Hematopoietic multipotent progenitor cell treated with erythropoietin and hydrocortisone succinate and interleukin-3 and kit ligand, for 6 days (in vitro differentiated cells): Measurements from ENCODE around the gene FBXL19.

ENCODE experiments used
- DNase-seq: peaks from one replicate; pipeline ENCODE4 v3.0.0-alpha.2; 2015

The FBXL19 gene

DNA sequence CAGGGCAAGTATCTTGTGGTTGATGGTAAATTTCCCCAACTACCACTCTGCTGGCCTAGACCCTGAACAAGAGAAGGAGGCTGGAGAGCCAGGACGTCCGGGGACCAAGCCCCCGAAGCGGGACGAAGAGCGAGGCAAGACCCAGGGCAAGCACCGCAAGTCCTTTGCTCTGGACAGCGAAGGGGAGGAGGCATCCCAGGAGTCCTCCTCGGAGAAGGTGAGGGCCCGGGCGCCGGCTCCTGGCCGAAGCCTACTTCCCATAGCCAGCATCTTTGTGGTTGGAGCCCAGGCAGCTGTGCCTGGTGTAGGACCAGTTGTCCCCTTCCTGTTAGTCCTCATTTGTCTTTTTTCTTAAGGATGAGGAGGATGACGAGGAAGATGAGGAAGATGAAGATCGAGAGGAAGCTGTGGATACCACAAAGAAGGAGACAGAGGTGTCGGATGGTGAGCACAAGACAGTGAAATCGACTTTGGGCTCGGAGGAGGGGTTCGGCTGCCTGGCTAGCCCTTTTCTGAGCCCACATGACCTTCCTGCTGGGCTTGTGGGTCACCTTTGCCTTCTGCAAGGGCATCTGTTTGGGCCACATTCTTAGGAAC lies 46.0 kb downstream of the FBXL19 start:
- no peak for DNase-seq

GRCh38 chr16:30971298-30971697 lies 47.9 kb downstream of the FBXL19 start:
- DNase-seq, result no peak

- peak; percentile 76 for DNase-seq
Observed at GRCh38 chr16:30972872-30973271, 49.5 kb downstream of the FBXL19 start.

- DNase-seq, result peak; percentile 88
Observed at GRCh38 chr16:30974348-30974747, 51.0 kb downstream of the FBXL19 start.

DNA sequence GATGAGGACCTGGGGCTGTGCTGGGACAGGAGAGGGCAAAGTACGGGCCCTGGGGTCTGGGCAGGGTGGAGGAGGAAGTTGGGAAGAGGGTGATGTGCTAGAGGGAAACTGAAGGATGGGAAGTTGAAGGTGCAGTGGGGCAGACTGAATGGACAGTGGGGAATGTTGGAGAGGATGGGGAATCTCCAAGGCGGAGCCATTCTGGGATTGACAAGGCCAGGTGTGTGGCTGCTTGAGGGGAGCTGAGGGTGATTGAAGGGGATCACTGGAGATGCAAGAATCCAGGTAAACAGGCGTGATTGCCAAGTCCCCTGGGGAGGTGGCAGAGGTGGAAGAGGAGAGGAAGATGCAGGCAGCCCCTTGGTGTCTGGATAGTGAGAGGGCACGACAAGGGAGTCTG lies 53.1 kb downstream of the FBXL19 start:
- no peak for DNase-seq

- peak; percentile 56 for DNase-seq
Observed at GRCh38 chr16:30977502-30977901, 54.1 kb downstream of the FBXL19 start.

DNA sequence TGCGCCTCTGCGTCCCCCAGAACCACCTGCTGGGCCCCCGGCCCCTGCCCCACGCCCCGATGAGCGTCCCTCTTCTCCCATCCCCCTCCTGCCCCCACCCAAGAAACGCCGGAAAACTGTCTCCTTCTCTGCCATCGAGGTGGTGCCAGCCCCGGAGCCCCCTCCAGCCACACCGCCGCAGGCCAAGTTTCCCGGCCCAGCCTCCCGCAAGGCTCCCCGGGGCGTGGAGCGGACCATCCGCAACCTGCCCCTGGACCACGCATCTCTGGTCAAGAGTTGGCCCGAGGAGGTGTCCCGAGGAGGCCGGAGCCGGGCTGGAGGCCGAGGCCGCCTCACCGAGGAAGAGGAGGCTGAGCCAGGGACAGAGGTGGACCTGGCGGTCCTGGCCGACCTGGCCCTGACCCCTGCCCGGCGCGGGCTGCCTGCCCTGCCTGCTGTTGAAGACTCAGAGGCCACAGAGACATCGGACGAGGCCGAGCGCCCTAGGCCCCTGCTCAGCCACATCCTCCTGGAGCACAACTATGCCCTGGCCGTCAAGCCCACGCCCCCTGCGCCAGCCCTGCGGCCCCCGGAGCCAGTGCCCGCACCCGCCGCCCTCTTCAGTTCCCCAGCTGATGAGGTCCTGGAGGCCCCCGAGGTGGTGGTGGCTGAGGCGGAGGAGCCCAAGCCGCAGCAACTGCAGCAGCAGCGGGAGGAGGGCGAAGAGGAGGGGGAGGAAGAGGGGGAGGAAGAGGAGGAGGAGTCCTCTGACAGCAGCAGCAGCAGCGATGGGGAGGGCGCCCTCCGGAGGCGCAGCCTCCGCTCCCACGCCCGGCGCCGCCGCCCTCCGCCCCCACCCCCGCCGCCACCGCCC lies 56.0 kb downstream of the FBXL19 start:
- no peak for DNase-seq

GRCh38 chr16:30980023-30980371 lies 56.6 kb downstream of the FBXL19 start:
- DNase-seq, result no peak

DNA sequence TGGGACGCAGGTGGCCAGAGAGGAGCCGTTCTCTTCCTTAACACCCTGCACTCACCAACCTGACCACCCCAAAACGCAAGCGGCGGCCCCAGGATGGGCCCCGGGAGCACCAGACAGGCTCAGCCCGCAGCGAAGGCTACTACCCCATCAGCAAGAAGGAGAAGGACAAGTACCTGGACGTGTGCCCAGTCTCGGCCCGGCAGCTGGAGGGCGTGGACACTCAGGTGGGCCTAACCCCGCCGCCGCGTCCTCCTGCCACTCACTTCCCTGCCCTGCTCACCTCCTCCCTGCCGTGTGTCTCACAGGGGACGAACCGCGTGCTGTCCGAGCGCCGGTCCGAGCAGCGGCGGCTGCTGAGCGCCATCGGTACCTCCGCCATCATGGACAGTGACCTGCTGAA lies 57.1 kb downstream of the FBXL19 start:
- DNase-seq, result no peak

- DNase-seq, result no peak
Observed at GRCh38 chr16:30980959-30981358, 57.6 kb downstream of the FBXL19 start.

- DNase-seq, result no peak
Observed at GRCh38 chr16:30982548-30983288, 59.3 kb downstream of the FBXL19 start.

DNA sequence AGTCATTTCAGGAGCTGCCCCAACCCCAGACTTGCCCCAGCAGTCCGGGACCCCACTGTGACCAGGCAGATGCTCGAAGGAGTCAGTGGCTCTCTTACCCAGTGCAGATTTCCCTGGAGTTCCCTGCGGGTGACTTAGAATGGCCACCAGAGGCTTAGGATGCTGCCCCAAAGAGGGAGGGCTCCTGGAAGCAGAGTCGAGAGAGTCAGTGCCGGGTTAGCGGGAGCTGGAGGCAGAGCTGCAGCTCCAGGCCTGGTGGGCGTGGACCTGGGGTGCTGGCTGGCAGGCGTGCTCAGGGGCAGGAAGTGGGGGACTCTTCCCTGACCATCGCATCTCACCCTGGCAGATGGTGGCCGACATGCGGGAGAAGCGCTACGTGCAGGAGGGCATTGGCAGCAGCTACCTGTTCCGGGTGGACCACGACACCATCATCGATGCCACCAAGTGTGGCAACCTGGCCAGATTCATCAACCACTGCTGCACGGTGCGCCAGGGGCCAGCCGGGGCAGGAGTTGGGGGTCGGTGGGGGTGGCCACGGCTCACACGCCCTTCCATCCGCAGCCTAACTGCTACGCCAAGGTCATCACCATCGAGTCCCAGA lies 60.0 kb downstream of the FBXL19 start:
- DNase-seq, result no peak

DNA sequence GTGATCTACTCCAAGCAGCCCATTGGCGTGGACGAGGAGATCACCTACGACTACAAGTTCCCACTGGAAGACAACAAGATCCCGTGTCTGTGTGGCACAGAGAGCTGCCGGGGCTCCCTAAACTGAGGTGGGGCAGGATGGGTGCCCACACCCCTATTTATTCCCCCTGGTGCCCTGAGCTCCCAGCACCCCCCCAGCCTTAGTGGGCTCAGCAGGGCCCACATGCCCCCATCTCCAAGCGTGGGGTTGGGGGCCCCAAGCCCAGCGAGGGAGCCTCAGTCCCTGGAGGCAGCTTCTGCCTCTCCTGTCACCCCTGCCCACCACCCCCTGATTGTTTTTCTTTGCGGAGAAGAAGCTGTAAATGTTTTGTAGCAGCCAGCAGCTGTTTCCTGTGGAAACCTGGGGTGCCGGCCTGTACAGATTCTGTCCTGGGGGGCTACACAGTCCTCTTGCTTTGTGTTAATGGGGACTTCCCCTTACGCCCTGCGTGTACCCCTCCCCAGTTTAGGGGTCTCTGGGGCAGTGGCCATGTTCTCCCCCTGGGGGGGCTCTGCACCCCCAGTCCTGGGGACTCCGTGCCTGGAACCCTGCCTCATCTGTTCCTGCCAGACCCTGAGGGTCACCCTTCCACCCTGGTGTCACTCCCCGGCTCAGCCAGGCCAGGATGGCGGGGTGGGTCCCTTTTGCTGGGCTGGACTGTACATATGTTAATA lies 60.7 kb downstream of the FBXL19 start:
- DNase-seq, result no peak

DNA sequence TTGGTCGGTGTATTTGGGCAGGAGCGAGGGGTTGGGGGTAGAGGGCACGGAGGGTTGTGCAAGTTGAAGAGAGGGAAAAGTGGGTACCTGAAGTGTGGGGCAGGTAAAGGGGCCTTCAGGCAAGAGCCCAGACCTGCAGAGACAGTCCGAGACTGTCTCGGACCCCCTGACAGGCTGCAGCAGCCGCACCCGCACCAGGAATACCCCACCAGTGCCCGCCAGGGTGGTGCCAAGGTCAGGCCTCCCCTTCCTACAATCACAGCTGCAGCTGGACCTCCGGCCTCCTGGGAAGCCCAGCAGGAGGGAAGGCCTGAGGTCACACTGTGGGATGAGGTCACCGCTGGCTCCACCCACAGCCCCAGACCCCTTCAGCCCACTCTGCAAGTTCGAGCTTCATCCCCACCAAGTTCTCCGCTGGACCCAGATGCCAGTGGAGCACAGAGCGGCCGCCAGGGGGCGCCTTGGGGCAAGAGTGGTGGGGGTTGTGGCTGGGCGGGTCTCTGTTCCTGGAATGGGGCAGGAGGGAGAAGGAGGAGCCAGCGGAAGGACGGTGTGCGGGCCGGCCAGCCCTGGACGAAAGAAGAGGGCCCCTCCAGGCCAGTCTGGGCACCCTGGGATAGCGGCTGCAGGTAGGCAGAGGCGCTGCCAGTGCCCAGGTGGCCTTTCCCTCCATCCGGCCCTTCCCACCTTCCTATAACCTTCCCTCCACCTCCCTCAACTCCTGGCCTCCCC lies 61.5 kb downstream of the FBXL19 start, which contains the start of gene HSD3B7:
TSS of gene HSD3B7 (plus strand) at position 539 of the 732 bp plus-strand sequence. CDS start 452 bp downstream, outside the sequence.
- peak; percentile 91 for DNase-seq

DNA sequence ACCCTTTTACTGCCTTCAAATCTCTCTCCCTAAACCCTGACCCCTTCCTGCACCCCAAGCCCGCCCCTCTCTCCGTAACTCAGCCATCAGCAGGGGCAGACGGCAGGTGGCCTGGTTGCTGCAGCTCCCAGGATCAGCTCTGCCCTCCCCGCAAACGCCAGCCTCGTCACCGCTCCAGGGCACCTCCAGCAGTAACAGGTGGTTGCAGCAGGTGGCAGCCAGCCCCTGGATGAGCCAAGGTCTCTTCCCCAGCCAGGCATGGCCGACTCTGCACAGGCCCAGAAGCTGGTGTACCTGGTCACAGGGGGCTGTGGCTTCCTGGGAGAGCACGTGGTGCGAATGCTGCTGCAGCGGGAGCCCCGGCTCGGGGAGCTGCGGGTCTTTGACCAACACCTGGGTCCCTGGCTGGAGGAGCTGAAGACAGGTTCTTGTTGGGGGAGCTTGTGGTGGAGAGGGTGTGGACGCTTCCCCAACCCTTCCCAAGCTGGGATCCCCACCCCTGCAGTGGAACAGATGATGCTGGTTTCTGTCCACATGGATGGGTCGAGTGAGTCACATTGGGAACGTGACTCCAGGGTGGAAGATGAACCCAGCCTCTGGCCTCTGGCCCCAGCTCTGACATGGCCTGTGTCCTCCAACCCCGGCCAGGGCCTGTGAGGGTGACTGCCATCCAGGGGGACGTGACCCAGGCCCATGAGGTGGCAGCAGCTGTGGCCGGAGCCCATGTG lies 62.2 kb downstream of the FBXL19 start:
- no peak for DNase-seq

DNA sequence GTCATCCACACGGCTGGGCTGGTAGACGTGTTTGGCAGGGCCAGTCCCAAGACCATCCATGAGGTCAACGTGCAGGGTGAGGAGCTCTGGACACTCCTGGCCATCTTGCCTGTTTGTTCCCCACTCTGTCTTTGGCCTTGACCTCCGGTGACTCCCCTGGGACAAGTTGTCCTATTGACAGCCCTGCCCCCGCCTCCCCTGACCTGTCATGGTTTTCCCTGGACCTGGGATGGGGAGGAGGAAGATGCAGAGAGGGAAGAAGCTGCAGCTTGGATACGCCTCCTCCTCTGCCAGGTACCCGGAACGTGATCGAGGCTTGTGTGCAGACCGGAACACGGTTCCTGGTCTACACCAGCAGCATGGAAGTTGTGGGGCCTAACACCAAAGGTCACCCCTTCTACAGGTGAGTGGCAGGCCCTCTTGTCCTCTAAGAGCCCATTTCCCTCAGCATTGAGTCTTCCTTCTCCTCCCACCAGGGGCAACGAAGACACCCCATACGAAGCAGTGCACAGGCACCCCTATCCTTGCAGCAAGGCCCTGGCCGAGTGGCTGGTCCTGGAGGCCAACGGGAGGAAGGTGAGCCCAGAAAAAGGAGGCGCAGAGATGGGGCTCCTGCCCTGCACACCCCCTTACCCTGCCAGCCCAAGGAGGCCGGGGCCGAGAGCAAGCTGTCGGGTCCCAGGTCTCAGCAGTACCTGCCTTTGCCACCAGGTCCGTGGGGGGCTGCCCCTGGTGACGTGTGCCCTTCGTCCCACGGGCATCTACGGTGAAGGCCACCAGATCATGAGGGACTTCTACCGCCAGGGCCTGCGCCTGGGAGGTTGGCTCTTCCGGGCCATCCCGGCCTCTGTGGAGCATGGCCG lies 63.0 kb downstream of the FBXL19 start:
- no peak for DNase-seq

DNA sequence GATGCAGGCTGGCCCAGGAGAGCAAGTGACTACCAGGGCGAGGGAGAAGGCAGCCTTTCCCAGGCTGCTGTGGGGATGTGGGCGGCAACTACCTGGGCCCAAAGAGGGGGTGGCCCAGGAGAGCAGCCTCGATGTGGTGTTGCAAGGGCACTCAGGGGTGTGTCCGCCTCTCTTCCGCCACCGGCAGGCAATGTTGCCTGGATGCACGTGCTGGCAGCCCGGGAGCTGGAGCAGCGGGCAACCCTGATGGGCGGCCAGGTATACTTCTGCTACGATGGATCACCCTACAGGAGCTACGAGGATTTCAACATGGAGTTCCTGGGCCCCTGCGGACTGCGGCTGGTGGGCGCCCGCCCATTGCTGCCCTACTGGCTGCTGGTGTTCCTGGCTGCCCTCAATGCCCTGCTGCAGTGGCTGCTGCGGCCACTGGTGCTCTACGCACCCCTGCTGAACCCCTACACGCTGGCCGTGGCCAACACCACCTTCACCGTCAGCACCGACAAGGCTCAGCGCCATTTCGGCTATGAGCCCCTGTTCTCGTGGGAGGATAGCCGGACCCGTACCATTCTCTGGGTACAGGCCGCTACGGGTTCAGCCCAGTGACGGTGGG lies 64.3 kb downstream of the FBXL19 start:
- no peak for DNase-seq

DNA sequence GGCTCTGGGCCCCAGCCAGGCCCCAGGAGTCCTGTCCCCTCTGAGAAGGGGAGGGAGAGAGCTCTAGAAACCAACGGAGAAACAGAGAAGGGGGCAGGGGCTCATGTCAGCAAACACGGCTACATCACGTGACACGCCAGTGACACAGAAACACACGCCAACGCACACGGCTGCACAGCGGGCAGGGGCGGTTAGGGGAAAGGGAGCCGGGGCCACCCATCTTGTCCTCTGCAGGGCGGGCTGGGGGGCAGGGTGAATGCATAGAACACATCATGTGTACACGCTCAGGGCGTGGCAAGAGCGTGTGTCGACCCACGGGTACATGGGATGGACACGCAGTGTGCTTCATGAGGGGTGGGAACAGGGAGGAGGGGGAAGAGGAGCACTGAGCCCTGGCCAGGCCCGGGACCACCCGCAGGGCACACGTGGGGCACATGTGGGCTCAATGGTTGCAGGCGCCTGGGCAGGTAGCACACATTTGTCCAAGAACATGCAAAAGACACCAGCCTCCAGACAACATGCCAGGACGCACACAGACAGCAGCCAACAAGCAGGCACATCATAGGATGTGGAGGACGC lies 66.2 kb downstream of the FBXL19 start:
- no peak for DNase-seq

DNA sequence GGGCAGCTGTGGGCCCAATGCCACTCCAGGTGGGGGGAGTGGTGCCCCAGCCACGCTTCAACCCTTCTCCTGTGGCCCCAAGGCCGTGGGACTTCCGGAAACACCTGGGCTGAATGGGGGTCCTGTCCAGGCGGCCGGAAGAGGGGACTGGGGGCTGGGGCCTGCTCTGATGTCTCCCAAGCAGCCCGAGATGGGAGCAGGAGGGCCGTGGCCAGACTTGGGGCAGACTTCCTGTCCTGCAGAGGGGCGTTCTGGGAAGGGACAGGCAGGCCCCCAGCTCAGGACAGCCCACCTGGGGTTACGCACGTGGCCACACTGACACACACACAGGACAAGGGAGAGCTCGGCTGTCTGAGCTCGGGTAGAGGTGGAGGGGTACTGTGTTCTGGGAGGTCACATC lies 66.7 kb downstream of the FBXL19 start:
- DNase-seq, result no peak
